ES-I3 (cell line): Measurements from ENCODE around the gene BLCAP.
"Not testable (repeated sequence)": the region's sequence is repeated elsewhere in the genome, so short reads cannot be mapped to it uniquely, and the experiment has no call there.

Experiments
- H3K36me3 ChIP-seq: 2 replicates; pipeline ENCODE4 v1.6.1; 2013; ENCODE audit warnings: mild to moderate bottlenecking, low read length, control low read depth, moderate library complexity; ENCODE audit not compliant: insufficient read depth
- H3K4me1 ChIP-seq: 2 replicates; pipeline ENCODE4 v1.6.1; 2013; ENCODE audit warnings: mild to moderate bottlenecking, control low read depth, low read length; ENCODE audit not compliant: insufficient read depth
- H3K9ac ChIP-seq: 2 replicates; pipeline ENCODE4 v1.6.1; 2013; ENCODE audit warnings: low read depth, mild to moderate bottlenecking, low read length, moderate library complexity
- H3K9me3 ChIP-seq: 2 replicates; pipeline ENCODE4 v1.6.1; 2013; ENCODE audit warnings: mild to moderate bottlenecking, low read length, moderate library complexity; ENCODE audit not compliant: control insufficient read depth, insufficient read depth

Gene BLCAP

GRCh38 chr20:37564388-37565133, 36.9 kb upstream of the BLCAP start:
- Histone ChIP-seq H3K9me3 (no peaks in the 10 kb centered on the region), H3K4me1 (peaks cover 7% of the 10 kb centered on the region; the same call in 1 of the 2 replicates), H3K9ac (no peak overlapping the region), H3K36me3 (no peaks in the 10 kb centered on the region)

GRCh38 chr20:37564016-37564387, 36.3 kb upstream of the BLCAP start:
- Histone ChIP-seq H3K4me1 (peaks cover 7% of the 10 kb centered on the region; the same call in 1 of the 2 replicates), H3K36me3 (no peaks in the 10 kb centered on the region), H3K9me3 (no peaks in the 10 kb centered on the region), H3K9ac (no peak overlapping the region)

- peaks cover 7% of the 10 kb centered on the region; the same call in 1 of the 2 replicates for H3K4me1 ChIP-seq
- no peaks in the 10 kb centered on the region for H3K9me3 ChIP-seq
- H3K36me3 ChIP-seq: no peaks in the 10 kb centered on the region
- no peak overlapping the region for H3K9ac ChIP-seq
These were observed 35.2 kb upstream of the BLCAP start for GRCh38 chr20:37562695-37563480.

GRCh38 chr20:37560629-37561028, 33.0 kb upstream of the BLCAP start:
- Histone ChIP-seq H3K9me3 (no peaks in the 10 kb centered on the region), H3K36me3 (no peaks in the 10 kb centered on the region), H3K4me1 (peaks cover 7% of the 10 kb centered on the region; the same call in 1 of the 2 replicates), H3K9ac (no peak overlapping the region)

- H3K36me3 ChIP-seq: no peaks in the 10 kb centered on the region
- H3K9ac ChIP-seq: no peak overlapping the region
- no peaks in the 10 kb centered on the region for H3K9me3 ChIP-seq
- H3K4me1 ChIP-seq: no peaks in the 10 kb centered on the region
These were observed 31.8 kb upstream of the BLCAP start for GRCh38 chr20:37559312-37560027.

- no peaks in the 10 kb centered on the region for H3K36me3 ChIP-seq
- H3K9ac ChIP-seq: no peak overlapping the region
- H3K9me3 ChIP-seq: no peaks in the 10 kb centered on the region
- H3K4me1 ChIP-seq: no peaks in the 10 kb centered on the region
These were observed 31.1 kb upstream of the BLCAP start for GRCh38 chr20:37558779-37559178.

GRCh38 chr20:37558306-37558705, 30.6 kb upstream of the BLCAP start:
- no peak overlapping the region for H3K9ac ChIP-seq
- H3K36me3 ChIP-seq: no peaks in the 10 kb centered on the region
- H3K9me3 ChIP-seq: no peaks in the 10 kb centered on the region
- H3K4me1 ChIP-seq: no peaks in the 10 kb centered on the region

GRCh38 chr20:37556538-37556937, 28.9 kb upstream of the BLCAP start:
- no peaks in the 10 kb centered on the region for H3K4me1 ChIP-seq
- no peaks in the 10 kb centered on the region for H3K9me3 ChIP-seq
- H3K36me3 ChIP-seq: no peaks in the 10 kb centered on the region
- H3K9ac ChIP-seq: no peak overlapping the region

- not testable (repeated sequence) for H3K36me3 ChIP-seq
These were observed 27.1 kb upstream of the BLCAP start for GRCh38 chr20:37554721-37555298.

GRCh38 chr20:37552415-37552814, 24.7 kb upstream of the BLCAP start:
- Histone ChIP-seq H3K4me1 (no peaks in the 10 kb centered on the region), H3K9ac (no peak overlapping the region), H3K36me3 (no peaks in the 10 kb centered on the region), H3K9me3 (no peaks in the 10 kb centered on the region)

More at GRCh38 chr20:37554721-37555298, 27.1 kb upstream of the BLCAP start:
- not testable (repeated sequence) for H3K9ac ChIP-seq, H3K4me1 ChIP-seq, H3K9me3 ChIP-seq

- H3K9me3 ChIP-seq, H3K4me1 ChIP-seq, H3K9ac ChIP-seq, H3K36me3 ChIP-seq: not testable (repeated sequence)
These were observed 24.0 kb upstream of the BLCAP start for GRCh38 chr20:37551660-37552059.

GRCh38 chr20:37550101-37550920, 22.6 kb upstream of the BLCAP start:
- not testable (repeated sequence) for H3K36me3 ChIP-seq, H3K9me3 ChIP-seq

GRCh38 chr20:37547912-37548311, 20.2 kb upstream of the BLCAP start:
- H3K4me1 ChIP-seq: no peaks in the 10 kb centered on the region
- H3K9me3 ChIP-seq: no peaks in the 10 kb centered on the region

More at GRCh38 chr20:37550101-37550920, 22.6 kb upstream of the BLCAP start:
- not testable (repeated sequence) for H3K4me1 ChIP-seq, H3K9ac ChIP-seq

More at GRCh38 chr20:37547912-37548311, 20.2 kb upstream of the BLCAP start:
- H3K9ac ChIP-seq: no peak overlapping the region
- no peaks in the 10 kb centered on the region for H3K36me3 ChIP-seq
